ENCODE measurements around the gene VPS26B.
"Not testable (repeated sequence)": the region's sequence is repeated elsewhere in the genome, so short reads cannot be mapped to it uniquely, and the experiment has no call there.

The VPS26B gene

DNA sequence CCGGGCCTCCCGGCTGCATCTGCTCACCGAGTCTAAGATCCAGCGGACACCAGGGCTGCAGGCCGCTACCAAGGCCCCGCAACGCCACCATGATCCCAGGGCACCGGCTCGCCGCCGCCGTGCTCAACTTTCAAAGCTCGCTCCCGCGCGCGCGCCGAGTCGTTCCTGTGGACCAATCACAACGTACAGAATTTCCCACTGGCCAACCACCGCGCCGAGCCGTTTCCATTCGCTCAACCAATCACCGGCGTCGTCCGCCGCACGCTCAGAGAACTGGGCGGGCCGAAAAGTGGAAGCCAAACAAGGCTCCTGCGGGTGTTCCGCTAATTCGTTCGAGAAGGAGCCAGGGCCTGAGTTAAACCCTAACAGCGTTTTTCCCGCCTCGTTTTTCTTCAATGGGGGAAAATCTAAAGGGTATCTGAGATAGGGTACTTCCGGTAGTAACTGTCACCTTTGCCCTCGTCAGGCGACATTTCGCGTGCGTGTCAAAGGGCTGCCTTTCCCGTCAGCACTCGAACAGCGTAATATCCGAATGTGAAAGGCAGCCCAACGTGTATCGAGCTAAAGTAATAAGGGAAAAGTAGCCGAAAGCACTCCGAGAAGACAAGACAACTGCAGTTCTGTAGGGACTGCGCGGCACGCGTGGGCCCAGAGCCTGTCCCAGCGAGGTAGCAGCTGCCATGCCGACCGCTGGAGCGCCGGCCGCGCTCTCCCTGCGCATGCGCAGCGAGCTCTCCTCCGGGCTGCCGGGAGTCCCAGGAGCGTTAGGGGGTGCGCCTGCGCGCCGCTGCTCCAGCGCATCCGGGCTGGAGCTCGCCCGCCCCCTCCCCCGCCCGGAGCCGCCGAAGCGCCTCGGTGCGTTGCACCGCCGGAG is at the start of gene VPS26B, which contains the start of gene NCAPD3:
TSS of gene VPS26B (plus strand) at position 836 of the 874 bp plus-strand sequence. CDS start 452 bp downstream, outside the sequence.
TSS of gene NCAPD3 (minus strand) at position 132 of the 874 bp plus-strand sequence. CDS start at position 91, 41 bp downstream.
- peak; percentile 99 for DNase-seq

DNA sequence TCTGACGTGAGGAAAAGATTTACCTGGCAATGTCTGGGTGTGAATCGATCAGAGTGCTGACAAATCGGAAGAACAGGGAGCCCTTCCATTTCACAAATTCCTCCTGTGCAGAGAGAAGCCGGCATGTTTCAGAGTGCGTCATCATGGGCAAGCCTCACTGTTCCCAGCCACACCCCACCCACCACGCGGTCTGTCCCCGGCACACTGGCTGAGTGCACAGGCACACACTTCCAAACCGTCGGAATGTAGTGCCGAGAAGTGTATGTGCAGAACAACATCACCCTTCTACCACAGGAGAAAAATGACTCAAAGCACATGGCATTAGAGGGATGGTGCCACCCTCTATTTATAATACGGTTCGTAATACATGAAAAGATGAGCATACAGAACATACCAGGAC is 48.2 kb upstream of the VPS26B start:
- no peak for DNase-seq

- DNase-seq = no peak
Observed at GRCh38 chr11:134178032-134178674, 46.3 kb upstream of the VPS26B start.

DNA sequence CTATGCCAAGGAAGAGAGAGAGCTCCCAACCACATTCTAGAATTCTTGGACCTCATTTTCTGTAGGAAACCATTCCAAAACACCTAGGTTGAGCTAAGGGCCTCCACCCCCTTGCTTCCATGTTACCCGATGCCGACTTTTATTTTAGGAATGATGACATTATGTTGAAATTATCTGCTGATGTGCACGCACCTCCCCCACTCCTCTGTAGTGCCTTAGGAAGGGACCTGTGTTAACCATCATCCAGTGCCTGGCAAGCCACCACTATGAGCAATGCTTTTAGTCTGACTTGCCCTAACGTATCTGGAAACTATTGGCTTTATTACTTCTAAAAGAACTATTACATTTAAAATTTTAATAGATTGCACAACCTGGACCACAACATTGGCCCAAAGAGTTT is 42.8 kb upstream of the VPS26B start:
- DNase-seq = no peak

DNA sequence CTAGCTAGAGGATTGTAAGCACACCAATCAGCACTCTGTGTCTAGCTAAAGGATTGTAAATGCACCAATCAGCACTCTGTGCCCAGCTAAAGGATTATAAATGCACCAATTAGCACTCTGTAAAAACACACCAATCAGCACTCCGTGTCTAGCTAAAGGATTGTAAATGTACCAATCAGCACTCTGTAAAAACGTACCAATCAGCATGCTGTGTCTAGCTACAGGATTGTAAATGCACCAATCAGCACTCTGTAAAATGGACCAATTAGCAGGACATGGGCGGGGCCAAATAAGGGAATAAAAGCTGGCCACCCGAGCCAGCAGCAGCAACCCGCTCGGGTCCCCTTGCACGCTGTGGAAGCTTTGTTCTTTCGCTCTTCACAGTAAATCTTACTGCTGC is 36.4 kb upstream of the VPS26B start:
- not testable (repeated sequence) for DNase-seq

- DNase-seq = no peak
Observed at GRCh38 chr11:134196756-134197155, 27.7 kb upstream of the VPS26B start.

DNA sequence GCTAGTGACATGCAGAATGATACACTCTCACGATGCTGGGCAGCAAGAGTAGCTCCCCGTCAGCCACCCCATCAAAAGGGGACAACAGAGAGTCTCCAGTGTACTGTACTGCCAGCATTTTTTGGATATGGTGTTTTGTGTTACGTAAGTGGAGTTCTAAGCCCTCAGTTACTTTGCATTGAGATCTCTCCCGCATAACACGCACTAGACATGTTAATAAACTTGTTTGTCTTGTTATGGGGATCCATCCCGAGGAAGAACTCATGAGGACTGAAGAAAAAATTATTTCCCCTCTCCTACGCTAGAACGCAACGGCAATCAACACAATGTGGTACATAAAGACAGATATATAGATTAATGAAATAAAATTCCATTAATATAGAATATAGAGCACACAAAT is 24.9 kb upstream of the VPS26B start:
- DNase-seq = no peak

- no peak for DNase-seq
Observed at GRCh38 chr11:134200688-134201087, 23.8 kb upstream of the VPS26B start.

GRCh38 chr11:134202661-134203060 is 21.8 kb upstream of the VPS26B start:
- DNase-seq = no peak

- DNase-seq = no peak
Observed at GRCh38 chr11:134205729-134206128, 18.7 kb upstream of the VPS26B start.

- DNase-seq = no peak
Observed at GRCh38 chr11:134206185-134206584, 18.3 kb upstream of the VPS26B start.

DNA sequence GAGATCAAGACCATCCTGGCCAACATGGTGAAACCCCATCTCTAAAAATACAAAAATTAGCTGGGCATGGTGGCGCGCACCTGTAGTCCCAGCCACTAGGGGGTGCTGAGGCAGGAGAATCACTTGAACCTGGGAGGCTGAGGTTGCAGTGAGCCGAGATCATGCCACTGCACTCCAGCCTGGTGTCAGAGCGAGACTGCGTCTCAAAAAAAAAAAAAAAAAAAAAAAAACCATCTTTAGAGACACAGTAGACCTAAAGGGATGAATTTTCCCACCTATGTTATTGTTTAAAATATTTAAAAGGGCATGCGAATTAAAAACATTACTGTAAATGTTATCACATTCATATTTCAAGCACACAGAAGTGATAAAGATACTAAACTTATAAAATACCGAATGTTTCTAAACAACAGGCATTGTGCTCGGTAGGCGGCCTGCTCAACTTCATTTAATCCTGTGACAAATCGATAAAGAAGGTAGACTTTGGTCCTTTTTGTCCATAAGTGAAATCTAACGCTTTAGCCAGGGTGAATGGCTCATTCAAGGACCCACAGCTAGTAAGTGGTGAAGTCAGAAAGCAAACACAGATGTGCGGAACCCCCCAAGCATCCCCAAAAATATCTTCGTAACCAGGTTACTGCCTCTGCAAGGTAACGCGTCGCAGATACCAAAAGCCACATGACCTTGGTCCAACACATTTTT is 16.8 kb upstream of the VPS26B start:
- DNase-seq = peak; percentile 68

- no peak for DNase-seq
Observed at GRCh38 chr11:134215836-134216235, 8.6 kb upstream of the VPS26B start.

DNA sequence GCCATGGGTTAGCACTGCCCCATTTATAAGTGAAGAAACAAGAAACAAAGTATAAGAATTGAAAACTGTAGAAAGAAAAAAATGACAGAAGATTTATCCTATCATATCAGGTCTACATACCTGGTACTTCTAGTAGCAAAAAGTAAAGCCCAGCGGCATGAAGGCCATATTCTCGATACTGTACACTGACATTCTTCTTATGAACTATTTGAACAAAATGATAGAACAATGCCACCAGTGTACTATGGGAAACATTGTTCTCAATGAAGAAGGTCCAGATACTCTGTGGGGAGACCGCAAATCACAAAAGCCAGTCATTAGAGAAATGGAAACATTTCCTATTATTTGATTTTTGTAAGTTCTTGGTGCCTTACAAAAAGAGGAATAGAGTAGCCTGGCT is 7.7 kb upstream of the VPS26B start:
- no peak for DNase-seq

DNA sequence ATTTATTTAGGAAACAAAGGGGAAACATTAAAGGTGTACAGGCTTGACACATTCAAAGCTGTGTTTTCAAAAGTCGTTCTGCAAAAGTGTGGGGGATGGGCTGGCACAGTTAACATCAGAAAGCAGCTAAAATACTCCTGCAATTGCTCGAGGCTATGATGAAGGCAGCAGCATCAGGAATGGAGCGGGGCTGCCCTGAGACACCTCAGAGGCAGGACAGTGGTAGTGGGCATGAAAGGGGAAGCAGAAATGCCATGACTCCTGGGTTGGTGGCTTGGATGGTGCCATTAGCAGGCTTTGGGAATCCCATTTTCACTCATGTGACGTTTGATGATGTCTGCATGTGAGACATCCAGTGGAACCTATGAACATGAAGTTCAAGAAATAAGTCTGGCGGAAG is 1.4 kb upstream of the VPS26B start:
- DNase-seq = peak; percentile 39

- peak; percentile 78 for DNase-seq
Observed at GRCh38 chr11:134224710-134225664, 516 bp downstream of the VPS26B start.

DNA sequence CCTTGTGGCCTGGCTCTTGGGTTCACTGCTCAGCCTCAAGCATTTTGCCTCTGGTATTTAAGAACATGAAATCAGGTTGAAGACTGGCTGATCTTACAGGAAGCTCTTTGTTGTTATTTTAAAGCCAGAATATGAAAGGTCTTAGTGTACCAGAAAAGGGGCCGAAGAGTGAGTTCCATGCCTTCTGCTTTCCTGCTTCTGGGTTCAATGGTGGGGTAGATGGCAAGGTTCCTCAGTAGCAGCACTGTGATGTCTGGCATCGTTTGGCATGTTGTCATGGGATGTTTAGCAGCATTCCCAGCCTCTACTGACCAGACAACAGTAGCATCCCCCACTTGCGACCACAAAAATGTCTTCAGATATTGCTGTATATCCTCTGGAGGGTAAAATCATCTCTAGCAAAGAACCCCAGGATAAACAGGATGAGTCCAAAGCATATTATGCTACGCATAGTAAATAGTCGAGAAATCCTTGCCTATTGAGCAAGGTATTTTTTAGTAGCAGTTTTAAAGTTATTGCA is 2.4 kb downstream of the VPS26B start:
- DNase-seq = no peak

DNA sequence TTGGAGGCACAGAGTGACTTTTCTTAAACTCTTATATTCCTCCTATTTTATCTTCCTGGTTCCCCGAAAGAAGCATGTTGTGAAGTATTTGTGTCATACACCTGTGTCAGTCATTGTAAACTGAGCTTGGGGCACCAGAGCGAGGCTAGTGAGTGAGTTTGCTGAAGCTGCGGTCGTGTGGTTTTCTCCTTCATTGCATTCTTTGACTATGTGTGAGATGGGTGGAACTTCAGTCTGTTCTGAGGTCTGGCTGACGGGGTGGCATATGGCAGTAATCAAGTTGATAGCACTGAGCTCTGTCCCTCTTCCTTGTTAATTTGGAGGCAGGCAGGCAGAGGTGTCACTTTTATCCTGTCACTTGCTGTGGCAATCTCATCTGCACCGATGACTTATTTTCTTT is 4.2 kb downstream of the VPS26B start:
- no peak for DNase-seq

- no peak for DNase-seq
Observed at GRCh38 chr11:134229126-134229790, 4.8 kb downstream of the VPS26B start.

- DNase-seq = no peak
Observed at GRCh38 chr11:134230339-134230738, 5.9 kb downstream of the VPS26B start.

- no peak for DNase-seq
Observed at GRCh38 chr11:134231958-134232659, 7.6 kb downstream of the VPS26B start.
